Sigmoid colon (tissue), 3 donors: Measurements from ENCODE around the gene MFF.

ENCODE experiments used
- CTCF ChIP-seq, 4 experiments: fragments of 450-650 bp in 3 of 4; fragments of 200-600 bp in 1 of 4; IDR thresholded peaks; one replicate each; pipeline ENCODE4 v1.5.1; 2016 to 2019; ENCODE audit warnings: antibody characterized with exemption in 4 of 4, mild to moderate bottlenecking in 3 of 4, moderate library complexity in 2 of 4
- POLR2A ChIP-seq, 2 donors: fragments of 450-650 bp; IDR thresholded peaks; one replicate each; pipeline ENCODE4 v1.6.1; 2016; ENCODE audit warnings: antibody characterized with exemption in 2 of 2, mild to moderate bottlenecking in 2 of 2, moderate library complexity in 2 of 2

- no peak for TF ChIP-seq POLR2A (IDR thresholded peaks at IDR 0.05)
- no peak for TF ChIP-seq CTCF (IDR thresholded peaks at IDR 0.05)
Measured at GRCh38 chr2:227323818-227324217, 1.2 kb upstream of the MFF start.
